ENCODE results near the gene ALK.

Gene ALK

GRCh38 chr2:29370581-29371125 lies 550.7 kb downstream of the ALK start:
- Histone ChIP-seq H3K4me1 (ENCODE audit: control insufficient read depth, insufficient read depth, low read length) (no peaks in the 10 kb centered on the region), H3K9me3 (ENCODE audit: control insufficient read depth, insufficient read depth, low read depth, low read length) (no peaks in the 10 kb centered on the region), H3K4me3 (ENCODE audit: low read depth, low read length) (no peak overlapping the region), H3K36me3 (ENCODE audit: control insufficient read depth in 2 of 2, insufficient read depth in 1 of 2, low read length in 2 of 2) (no peaks in the 10 kb centered on the region), H3K27ac (ENCODE audit: extremely low read depth, low read depth, low read length) (no peak overlapping the region)
- ChIA-PET CTCF (no interaction called here), POLR2A (no interaction called here)
- TF ChIP-seq ZNF354C (tag by site-specific recombination; IDR thresholded peaks at IDR 0.05; ENCODE audit: borderline replicate concordance, low read depth) = no peak
- TF ChIP-seq ZNF416 (tag by site-specific recombination; IDR thresholded peaks at IDR 0.05) = no peak
- no peak for TF ChIP-seq ZNF654 (tag by site-specific recombination; IDR thresholded peaks at IDR 0.05; ENCODE audit: low read depth)
- TF ChIP-seq ZNF658 (tag by site-specific recombination; IDR thresholded peaks at IDR 0.05) = no peak
- TF ChIP-seq ZNF157 (tag by site-specific recombination; IDR thresholded peaks at IDR 0.05) = no peak
- TF ChIP-seq MZF1 (tag by site-specific recombination; IDR thresholded peaks at IDR 0.05; ENCODE audit: borderline replicate concordance) = no peak
- no peak for TF ChIP-seq ZNF366 (tag by site-specific recombination; conservative IDR thresholded peaks at IDR 0.05)
- TF ChIP-seq ZNF324 (tag by site-specific recombination; IDR thresholded peaks at IDR 0.05) = no peak
- no peak for TF ChIP-seq ZNF239 (tag by site-specific recombination; IDR thresholded peaks at IDR 0.05)
- no peak for TF ChIP-seq KLF8 (tag by site-specific recombination; IDR thresholded peaks at IDR 0.05)

- Histone ChIP-seq H3K36me3 (ENCODE audit: control insufficient read depth in 2 of 2, insufficient read depth in 1 of 2, low read length in 2 of 2) (no peaks in the 10 kb centered on the region), H3K9me3 (ENCODE audit: control insufficient read depth, insufficient read depth, low read depth, low read length) (no peaks in the 10 kb centered on the region), H3K4me3 (ENCODE audit: low read depth, low read length) (no peak overlapping the region), H3K4me1 (ENCODE audit: control insufficient read depth, insufficient read depth, low read length) (no peaks in the 10 kb centered on the region), H3K27ac (ENCODE audit: extremely low read depth, low read depth, low read length) (no peak overlapping the region)
- CTCF ChIA-PET = interaction anchor here (0.5 to 0.6 kb wide), 2 partner anchors 61 to 720 kb away, joined by 4 to 7 read pairs; no protein-coding TSS in a partner anchor
- POLR2A ChIA-PET = no interaction called here
- TF ChIP-seq ZFP41 (tag by site-specific recombination; IDR thresholded peaks at IDR 0.05; ENCODE audit: borderline replicate concordance) (no peak), KLF1 (tag by site-specific recombination; IDR thresholded peaks at IDR 0.05) (no peak), ZBTB1 (tag by site-specific recombination; IDR thresholded peaks at IDR 0.05) (no peak), ZNF837 (tag by site-specific recombination; IDR thresholded peaks at IDR 0.05) (no peak), IKZF3 (tag by site-specific recombination; IDR thresholded peaks at IDR 0.05) (no peak)
These were observed 551.2 kb downstream of the ALK start for GRCh38 chr2:29370173-29370572.

DNA sequence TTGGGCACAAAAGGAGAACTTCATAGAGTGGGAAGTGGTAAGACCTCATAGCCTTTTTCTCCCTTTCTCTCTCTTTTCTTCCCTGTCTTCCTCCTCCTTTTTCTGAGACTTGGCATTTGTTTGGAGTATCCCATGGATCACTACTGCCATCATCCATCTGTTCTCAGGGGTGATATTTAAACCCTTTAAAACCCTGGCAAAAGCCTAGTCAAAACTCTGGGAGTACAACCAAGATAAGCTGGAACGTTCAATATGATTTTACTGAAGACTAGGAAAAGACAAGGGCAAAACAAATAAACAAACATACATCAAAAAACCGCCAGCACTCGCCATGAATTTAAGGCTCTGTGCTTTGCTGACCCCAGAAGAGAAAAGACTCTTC lies 552.7 kb downstream of the ALK start:
- Histone ChIP-seq H3K4me3 (ENCODE audit: low read depth, low read length) (no peak overlapping the region), H3K27ac (ENCODE audit: extremely low read depth, low read depth, low read length) (no peak overlapping the region), H3K4me1 (ENCODE audit: control insufficient read depth, insufficient read depth, low read length) (no peaks in the 10 kb centered on the region), H3K36me3 (ENCODE audit: control insufficient read depth in 2 of 2, insufficient read depth in 1 of 2, low read length in 2 of 2) (no peaks in the 10 kb centered on the region), H3K9me3 (ENCODE audit: control insufficient read depth, insufficient read depth, low read depth, low read length) (no peaks in the 10 kb centered on the region)
- no peak for TF ChIP-seq ZNF670 (tag by site-specific recombination; IDR thresholded peaks at IDR 0.05; ENCODE audit: low read depth)
- TF ChIP-seq ZNF624 (tag by site-specific recombination; IDR thresholded peaks at IDR 0.05) = no peak
- TF ChIP-seq ZEB2 (tag by site-specific recombination; IDR thresholded peaks at IDR 0.05) = no peak
- no peak for TF ChIP-seq ZNF292 (tag by site-specific recombination; IDR thresholded peaks at IDR 0.05; ENCODE audit: borderline replicate concordance, low read depth)
- no peak for TF ChIP-seq KLF7 (tag by site-specific recombination; IDR thresholded peaks at IDR 0.05; ENCODE audit: borderline replicate concordance)
- TF ChIP-seq ZBTB48 (tag by site-specific recombination; IDR thresholded peaks at IDR 0.05) = no peak
- TF ChIP-seq ZNF114 (tag by site-specific recombination; IDR thresholded peaks at IDR 0.05) = no peak
- TF ChIP-seq ZNF248 (tag by site-specific recombination; IDR thresholded peaks at IDR 0.05) = no peak
- TF ChIP-seq ZBTB21 (tag by site-specific recombination; IDR thresholded peaks at IDR 0.05) = no peak
- no peak for TF ChIP-seq GLI4 (tag by site-specific recombination; IDR thresholded peaks at IDR 0.05)
- TF ChIP-seq PBX3 (CRISPR knock-in tag; IDR thresholded peaks at IDR 0.05) = no peak
- no peak for TF ChIP-seq KLF9 (tag by site-specific recombination; IDR thresholded peaks at IDR 0.05; ENCODE audit: low read depth)
- no peak for TF ChIP-seq MYNN (tag by site-specific recombination; IDR thresholded peaks at IDR 0.05; ENCODE audit: borderline replicate concordance)
- no peak for TF ChIP-seq ZNF433 (tag by site-specific recombination; IDR thresholded peaks at IDR 0.05; ENCODE audit: low read depth)
- TF ChIP-seq ZFP41 (tag by site-specific recombination; IDR thresholded peaks at IDR 0.05; ENCODE audit: borderline replicate concordance) = no peak
- TF ChIP-seq ZNF560 (tag by site-specific recombination; IDR thresholded peaks at IDR 0.05; ENCODE audit: borderline replicate concordance) = no peak
- CTCF ChIA-PET = interaction anchor here (0.8 kb wide), 1 partner anchor 171 kb away, joined by 4 read pairs; no protein-coding TSS in a partner anchor
- POLR2A ChIA-PET = no interaction called here

Data from HEK293 (cell line).